GM21447 (cell line): Measurements from ENCODE around the gene CASP8AP2.
"Not testable (repeated sequence)": the region's sequence is repeated elsewhere in the genome, so short reads cannot be mapped to it uniquely, and the experiment has no call there.

Experiments used
- ATAC-seq: cut with Tn5 transposase; IDR thresholded peaks from one replicate; pipeline ENCODE4 v1.9.1; 2021; ENCODE audit not compliant: unreplicated experiment

CASP8AP2 gene

GRCh38 chr6:89829472-89830169, at the start of gene CASP8AP2:
TSS of gene CASP8AP2 (plus strand) at chr6:89829880.
- ATAC-seq, result peak; percentile 97

- no peak for ATAC-seq
These were observed 48.3 kb upstream of the CASP8AP2 start for GRCh38 chr6:89781070-89782034.

GRCh38 chr6:89782222-89782621, 47.5 kb upstream of the CASP8AP2 start:
- no peak for ATAC-seq

GRCh38 chr6:89783293-89783692, 46.4 kb upstream of the CASP8AP2 start:
- ATAC-seq, result not testable (repeated sequence)

- no peak for ATAC-seq
These were observed 44.8 kb upstream of the CASP8AP2 start for GRCh38 chr6:89784838-89785237.

GRCh38 chr6:89786970-89787369, 42.7 kb upstream of the CASP8AP2 start:
- no peak for ATAC-seq

- ATAC-seq, result no peak
These were observed 41.9 kb upstream of the CASP8AP2 start for GRCh38 chr6:89787660-89788328.

- no peak for ATAC-seq
These were observed 39.7 kb upstream of the CASP8AP2 start for GRCh38 chr6:89789980-89790379.

GRCh38 chr6:89790403-89790802, 39.3 kb upstream of the CASP8AP2 start:
- ATAC-seq, result no peak

GRCh38 chr6:89792881-89793280, 36.8 kb upstream of the CASP8AP2 start:
- peak; percentile 84 for ATAC-seq

- ATAC-seq, result no peak
These were observed 36.1 kb upstream of the CASP8AP2 start for GRCh38 chr6:89793586-89793985.

- no peak for ATAC-seq
These were observed 35.4 kb upstream of the CASP8AP2 start for GRCh38 chr6:89794324-89794723.

GRCh38 chr6:89797317-89797716, 32.4 kb upstream of the CASP8AP2 start:
- ATAC-seq, result no peak

- ATAC-seq, result no peak
These were observed 30.6 kb upstream of the CASP8AP2 start for GRCh38 chr6:89799096-89799495.

GRCh38 chr6:89799756-89800155, 29.9 kb upstream of the CASP8AP2 start:
- no peak for ATAC-seq

- ATAC-seq, result no peak
These were observed 26.4 kb upstream of the CASP8AP2 start for GRCh38 chr6:89803271-89803670.

- ATAC-seq, result no peak
These were observed 23.8 kb upstream of the CASP8AP2 start for GRCh38 chr6:89805814-89806371.

- no peak for ATAC-seq
These were observed 22.1 kb upstream of the CASP8AP2 start for GRCh38 chr6:89807581-89807980.

GRCh38 chr6:89813422-89813821, 16.3 kb upstream of the CASP8AP2 start:
- ATAC-seq, result not testable (repeated sequence)

- ATAC-seq, result no peak
These were observed 12.2 kb upstream of the CASP8AP2 start for GRCh38 chr6:89817481-89817880.

GRCh38 chr6:89818977-89819335, 10.7 kb upstream of the CASP8AP2 start:
- peak; percentile 35 for ATAC-seq
